ENCODE data around the gene RBM47.

The RBM47 gene

GRCh38 chr4:40492691-40493090 lies 137.0 kb downstream of the RBM47 start:
- no peak for DNase-seq (ENCODE audit: low read depth, low spot score)

- no peak for DNase-seq (ENCODE audit: low read depth, low spot score)
Observed at GRCh38 chr4:40490481-40490880, 139.2 kb downstream of the RBM47 start.

- no peak for DNase-seq (ENCODE audit: low read depth, low spot score)
Observed at GRCh38 chr4:40489961-40490360, 139.7 kb downstream of the RBM47 start.

- DNase-seq (ENCODE audit: low read depth, low spot score): no peak
Observed at GRCh38 chr4:40486534-40486933, 143.1 kb downstream of the RBM47 start.

GRCh38 chr4:40484346-40485090 lies 145.1 kb downstream of the RBM47 start:
- no peak for DNase-seq (ENCODE audit: low read depth, low spot score)

- no peak for DNase-seq (ENCODE audit: low read depth, low spot score)
Observed at GRCh38 chr4:40482985-40483647, 146.5 kb downstream of the RBM47 start.

- no peak for DNase-seq (ENCODE audit: low read depth, low spot score)
Observed at GRCh38 chr4:40481977-40482376, 147.7 kb downstream of the RBM47 start.

- DNase-seq (ENCODE audit: low read depth, low spot score): no peak
Observed at GRCh38 chr4:40480291-40480690, 149.4 kb downstream of the RBM47 start.

- no peak for DNase-seq (ENCODE audit: low read depth, low spot score)
Observed at GRCh38 chr4:40479378-40479777, 150.3 kb downstream of the RBM47 start.

GRCh38 chr4:40475609-40476008 lies 154.1 kb downstream of the RBM47 start:
- no peak for DNase-seq (ENCODE audit: low read depth, low spot score)

- no peak for DNase-seq (ENCODE audit: low read depth, low spot score)
Observed at GRCh38 chr4:40473578-40474388, 155.9 kb downstream of the RBM47 start.

- DNase-seq (ENCODE audit: low read depth, low spot score): no peak
Observed at GRCh38 chr4:40471923-40472322, 157.7 kb downstream of the RBM47 start.

GRCh38 chr4:40466789-40467188 lies 162.9 kb downstream of the RBM47 start:
- DNase-seq (ENCODE audit: low read depth, low spot score): no peak

GRCh38 chr4:40462326-40462725 lies 167.3 kb downstream of the RBM47 start:
- DNase-seq (ENCODE audit: low read depth, low spot score): no peak

- no peak for DNase-seq (ENCODE audit: low read depth, low spot score)
Observed at GRCh38 chr4:40461879-40462278, 167.8 kb downstream of the RBM47 start.

GRCh38 chr4:40461062-40461461 lies 168.6 kb downstream of the RBM47 start:
- DNase-seq (ENCODE audit: low read depth, low spot score): no peak

- DNase-seq (ENCODE audit: low read depth, low spot score): no peak
Observed at GRCh38 chr4:40458683-40459082, 171.0 kb downstream of the RBM47 start.

- DNase-seq (ENCODE audit: low read depth, low spot score): no peak
Observed at GRCh38 chr4:40458109-40458508, 171.6 kb downstream of the RBM47 start.

GRCh38 chr4:40455340-40455902 lies 174.2 kb downstream of the RBM47 start:
- no peak for DNase-seq (ENCODE audit: low read depth, low spot score)

- DNase-seq (ENCODE audit: low read depth, low spot score): no peak
Observed at GRCh38 chr4:40454816-40455215, 174.8 kb downstream of the RBM47 start.

GRCh38 chr4:40453912-40454311 lies 175.8 kb downstream of the RBM47 start:
- no peak for DNase-seq (ENCODE audit: low read depth, low spot score)

GRCh38 chr4:40448875-40449274 lies 180.8 kb downstream of the RBM47 start:
- DNase-seq (ENCODE audit: low read depth, low spot score): no peak
